Endothelial cell of umbilical vein (primary cell): ENCODE data around the gene COL23A1. TPM values are rescaled to one million over a fixed set of nuclear protein-coding genes. Genes with fewer than 3 reads are reported as not detected.

Source experiments
- BruUV-seq: library from RNA; stranded (reverse); fragments of 400-500 nt; replicated peaks from 2 replicates; lab custom pipeline; 2021; lab: Mats Ljungman, UMichigan
- CTCF ChIA-PET: fragments of 300-600, 350-600 bp; sonication (Branson Sonifier 250); formaldehyde crosslinking; loops from one replicate; lab custom pipeline; 2021; ENCODE audit warnings: antibody characterized with exemption, inconsistent platforms; lab: Charles Lee
- POLR2A ChIA-PET: fragments of 300-600, 350-600 bp; sonication (Branson Sonifier 250); formaldehyde crosslinking; loops from one replicate; lab custom pipeline; 2021; ENCODE audit warnings: antibody characterized with exemption, inconsistent platforms; lab: Charles Lee
- DNase-seq: peaks from one replicate; pipeline ENCODE4 v3.0.0-alpha.2; 2011; ENCODE audit warnings: low read depth, low spot score
- FAIRE-seq: peaks from 2 replicates; lab custom pipeline; 2011; peaks lifted over from hg19 to GRCh38; lab: Jason Lieb, UNC
- H2AFZ ChIP-seq: 2 replicates; pipeline ENCODE4 v1.6.0; 2012; ENCODE audit warnings: low read depth, low read length, control low read depth, inconsistent platforms
- H3K27ac ChIP-seq: 2 replicates; pipeline ENCODE4 v1.5.1; 2011; ENCODE audit warnings: low read depth, mild to moderate bottlenecking, control low read depth, low read length, moderate library complexity; ENCODE audit not compliant: insufficient read depth
- H3K27me3 ChIP-seq, 2 experiments: 2 replicates each; pipeline versions ENCODE4 v1.6.0 to v1.6.1; 2011; ENCODE audit warnings: low read length in 2 of 2, mixed read lengths in 1 of 2; ENCODE audit not compliant: control insufficient read depth in 2 of 2, insufficient read depth in 2 of 2
- H3K36me3 ChIP-seq, 2 experiments: 2 replicates in 1 of 2; 3 replicates in 1 of 2; pipeline ENCODE4 v1.5.1; 2011; ENCODE audit warnings: low read length in 2 of 2, mild to moderate bottlenecking in 1 of 2, moderate library complexity in 1 of 2; ENCODE audit not compliant: control insufficient read depth in 2 of 2, insufficient read depth in 2 of 2; ENCODE audit errors: extremely low read depth in 1 of 2
- H3K4me1 ChIP-seq: 3 replicates; pipeline ENCODE4 v1.5.1; 2011; ENCODE audit warnings: mild to moderate bottlenecking, low read length; ENCODE audit not compliant: control insufficient read depth, insufficient read depth; ENCODE audit errors: extremely low read depth
- H3K4me2 ChIP-seq: 2 replicates; pipeline ENCODE4 v1.6.1; 2011; ENCODE audit warnings: low read length, control low read depth, mixed read lengths; ENCODE audit not compliant: insufficient read depth
- H3K4me3 ChIP-seq, 3 experiments: fragments of 200-600 bp in 1 of 3; sonication (generic), shearing (Covaris generic) in 1 of 3; replicated peaks in 1 of 3; 2 replicates each; pipeline ENCODE4 v1.5.1; 2011 to 2016; ENCODE audit warnings: control low read depth in 3 of 3, low read length in 3 of 3, mild to moderate bottlenecking in 2 of 3, inconsistent platforms in 1 of 3, low read depth in 1 of 3, moderate library complexity in 1 of 3; ENCODE audit not compliant: insufficient read depth in 1 of 3
- H3K79me2 ChIP-seq: 2 replicates; pipeline ENCODE4 v1.6.0; 2012; ENCODE audit warnings: low read length, inconsistent platforms; ENCODE audit not compliant: control insufficient read depth, insufficient read depth
- H3K9ac ChIP-seq: replicated peaks from 2 replicates; pipeline ENCODE3; 2011; ENCODE audit warnings: low read length, control low read depth; ENCODE audit not compliant: insufficient read depth; ENCODE audit errors: extremely low read depth
- H3K9me1 ChIP-seq: replicated peaks from 3 replicates; pipeline ENCODE4 v1.6.0; 2011; ENCODE audit warnings: mild to moderate bottlenecking, low read length; ENCODE audit not compliant: control insufficient read depth, insufficient read depth; ENCODE audit errors: extremely low read depth
- H3K9me3 ChIP-seq: replicated peaks from 2 replicates; pipeline ENCODE4 v1.5.1; 2012; ENCODE audit warnings: low read length, inconsistent platforms; ENCODE audit not compliant: control insufficient read depth, insufficient read depth
- H4K20me1 ChIP-seq: replicated peaks from 2 replicates; pipeline ENCODE3; 2011; ENCODE audit warnings: mild to moderate bottlenecking, low read length; ENCODE audit not compliant: control insufficient read depth, insufficient read depth; ENCODE audit errors: extremely low read depth
- EZH2 ChIP-seq: IDR thresholded peaks from 2 replicates; pipeline ENCODE4 v1.6.1; 2012; ENCODE audit warnings: borderline replicate concordance, low read depth, mild to moderate bottlenecking, moderate library complexity, low read length, inconsistent platforms; ENCODE audit not compliant: severe bottlenecking
- FOS ChIP-seq: IDR thresholded peaks from 2 replicates; pipeline ENCODE4 v1.6.1; 2011; ENCODE audit warnings: mild to moderate bottlenecking, low read length, moderate library complexity, borderline replicate concordance; ENCODE audit not compliant: insufficient read depth
- GATA2 ChIP-seq: IDR thresholded peaks from 2 replicates; pipeline ENCODE4 v1.7.0; 2011; ENCODE audit warnings: low read depth, mild to moderate bottlenecking, moderate library complexity, mixed read lengths, low read length; ENCODE audit not compliant: insufficient read length, insufficient read depth
- JUN ChIP-seq: IDR thresholded peaks from 2 replicates; pipeline ENCODE4 v1.6.1; 2011; ENCODE audit warnings: borderline replicate concordance, low read depth; ENCODE audit not compliant: insufficient read length, insufficient read depth
- MYC ChIP-seq: IDR thresholded peaks from one replicate; pipeline ENCODE4 v1.6.1; 2011; ENCODE audit warnings: mild to moderate bottlenecking, low read depth, low read length
- POLR2A ChIP-seq: IDR thresholded peaks from 2 replicates; pipeline ENCODE4 v1.6.1; 2012; ENCODE audit warnings: low read depth, mild to moderate bottlenecking, control low read depth, low read length
- POLR2AphosphoS5 ChIP-seq: IDR thresholded peaks from 2 replicates; pipeline ENCODE4 v1.6.1; 2012; ENCODE audit warnings: low read depth, mild to moderate bottlenecking, control low read depth, low read length, moderate library complexity; ENCODE audit not compliant: insufficient read depth
- dilution Hi-C: fragments of 300-500 bp; cut with MboI; formaldehyde crosslinking; loops from one replicate; pipeline ENCODE4 v1.15.0; 2019; ENCODE audit warnings: low sequenced_read_pairs; ENCODE audit not compliant: extremely low pct_ligation_motif_present
- intact Hi-C: fragments of 100-400 bp; cut with micrococcal nuclease; formaldehyde crosslinking; loops from one replicate; pipeline ENCODE4 v1.10.0; 2022
- polyA plus RNA-seq, 4 experiments: library from polyadenylated mRNA; depleted of rRNA in 3 of 4; stranded (reverse) in 3 of 4; unstranded in 1 of 4; fragments of >200 nt; gene quantifications; 2 replicates each; pipeline versions ENCODE4 v1.2.1 to v1.2.3, GENCODE V29; 2011 to 2012; ENCODE audit warnings: missing spikeins in 1 of 4
- total RNA-seq: library from RNA; stranded (reverse); gene quantifications from 2 replicates; pipeline ENCODE4 v1.2.3, GENCODE V29; 2021
- TF ChIP-seq, protein P1 (sequence below): IDR thresholded peaks from 2 replicates; pipeline ENCODE4 v1.6.1; 2011; ENCODE audit not compliant: insufficient read depth, insufficient read length
- TF ChIP-seq, protein P2 (sequence below), 2 donors: IDR thresholded peaks; 1 replicate in 1 of 2; 2 replicates in 1 of 2; pipeline ENCODE4 v1.5.1; 2011; ENCODE audit warnings: low read length in 2 of 2, mild to moderate bottlenecking in 2 of 2, moderate library complexity in 2 of 2, control low read depth in 1 of 2, inconsistent platforms in 1 of 2, low read depth in 1 of 2; ENCODE audit not compliant: insufficient read depth in 1 of 2; ENCODE audit errors: extremely low read depth in 1 of 2

COL23A1 gene
- total and polyA plus RNA-seq, 2 donors (not counting 3 experiments of a cell fraction or from before 2014, with no cell fraction given): not detected

DNA sequence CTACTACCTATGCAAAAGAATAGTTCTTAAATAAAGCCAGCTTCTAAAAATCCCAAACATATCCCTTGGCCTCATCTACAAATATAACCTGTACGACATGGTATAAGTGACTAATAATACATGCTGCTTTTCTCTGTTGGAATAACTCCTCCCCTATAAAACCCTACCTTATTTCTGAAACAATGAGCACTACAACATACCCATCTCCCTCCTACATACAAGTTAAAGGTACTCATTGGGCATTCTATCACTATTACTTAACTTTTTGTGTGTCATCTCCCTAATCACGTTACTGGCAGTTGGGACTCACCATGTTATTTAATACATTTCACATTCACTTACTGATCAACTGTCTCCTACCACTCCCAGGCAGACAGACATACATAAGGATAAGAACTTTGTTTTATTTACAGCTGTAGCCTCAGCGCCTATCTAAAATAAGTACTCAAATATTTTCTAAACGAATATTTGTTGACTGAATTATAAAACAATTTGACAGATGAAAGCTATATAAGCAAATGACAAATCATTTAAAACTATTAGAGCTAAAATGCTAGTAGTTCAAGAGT lies 32.6 kb upstream of the COL23A1 start:
- FAIRE-seq (no peak), DNase-seq (no peak)
- Histone ChIP-seq H3K4me1 (peaks cover 9% of the 10 kb centered on the region), H3K27ac (no peak overlapping the region), H3K9me3 (no peaks in the 10 kb centered on the region), H2AFZ (no peak overlapping the region), H4K20me1 (no peaks in the 10 kb centered on the region), H3K27me3 (no peaks in the 10 kb centered on the region), H3K36me3 (peaks cover 13 to 17% of the 10 kb centered on the region in 2 experiments), H3K9ac (no peak overlapping the region), H3K79me2 (peaks cover 53% of the 10 kb centered on the region), H3K9me1 (no peaks in the 10 kb centered on the region), H3K4me3 (no peak overlapping the region), H3K4me2 (no peak overlapping the region)
- CTCF ChIA-PET: interaction anchor here (1.4 kb wide), 1 partner anchor 8 kb away, joined by 4 read pairs; no protein-coding TSS in a partner anchor
- dilution Hi-C loops (no loop called here), intact Hi-C loops (loop anchor here (10.0 kb wide), 1 partner anchor 872 kb away; no protein-coding TSS in a partner anchor)
- no TSS peak for BruUV-seq
- TF ChIP-seq, protein P1, sequence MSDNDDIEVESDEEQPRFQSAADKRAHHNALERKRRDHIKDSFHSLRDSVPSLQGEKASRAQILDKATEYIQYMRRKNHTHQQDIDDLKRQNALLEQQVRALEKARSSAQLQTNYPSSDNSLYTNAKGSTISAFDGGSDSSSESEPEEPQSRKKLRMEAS: no peak
- TF ChIP-seq, protein P2, sequence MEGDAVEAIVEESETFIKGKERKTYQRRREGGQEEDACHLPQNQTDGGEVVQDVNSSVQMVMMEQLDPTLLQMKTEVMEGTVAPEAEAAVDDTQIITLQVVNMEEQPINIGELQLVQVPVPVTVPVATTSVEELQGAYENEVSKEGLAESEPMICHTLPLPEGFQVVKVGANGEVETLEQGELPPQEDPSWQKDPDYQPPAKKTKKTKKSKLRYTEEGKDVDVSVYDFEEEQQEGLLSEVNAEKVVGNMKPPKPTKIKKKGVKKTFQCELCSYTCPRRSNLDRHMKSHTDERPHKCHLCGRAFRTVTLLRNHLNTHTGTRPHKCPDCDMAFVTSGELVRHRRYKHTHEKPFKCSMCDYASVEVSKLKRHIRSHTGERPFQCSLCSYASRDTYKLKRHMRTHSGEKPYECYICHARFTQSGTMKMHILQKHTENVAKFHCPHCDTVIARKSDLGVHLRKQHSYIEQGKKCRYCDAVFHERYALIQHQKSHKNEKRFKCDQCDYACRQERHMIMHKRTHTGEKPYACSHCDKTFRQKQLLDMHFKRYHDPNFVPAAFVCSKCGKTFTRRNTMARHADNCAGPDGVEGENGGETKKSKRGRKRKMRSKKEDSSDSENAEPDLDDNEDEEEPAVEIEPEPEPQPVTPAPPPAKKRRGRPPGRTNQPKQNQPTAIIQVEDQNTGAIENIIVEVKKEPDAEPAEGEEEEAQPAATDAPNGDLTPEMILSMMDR (IDR thresholded peaks at IDR 0.05; ENCODE audit: extremely low read depth in 1 of 2, insufficient read depth in 1 of 2, low read depth in 1 of 2, low read length in 2 of 2): no peak
- TF ChIP-seq FOS (no peak), EZH2 (no peak), JUN (no peak), POLR2A (no peak), GATA2 (no peak), POLR2AphosphoS5 (no peak), MYC (no peak)
- POLR2A ChIA-PET: no interaction called here
